ENCODE results near the gene NRF1.
"Not testable (repeated sequence)": the region's sequence is repeated elsewhere in the genome, so short reads cannot be mapped to it uniquely, and the experiment has no call there.

Gene NRF1

GRCh38 chr7:129611246-129612111, at the start of gene NRF1:
NRF1 (plus strand) TSS chr7:129611720; CDS start chr7:129657352, 45,632 bp downstream.
- DNase-seq (ENCODE audit: low read depth, low spot score), result peak; percentile 98

GRCh38 chr7:129566323-129566722, 45.2 kb upstream of the NRF1 start:
- not testable (repeated sequence) for DNase-seq (ENCODE audit: low read depth, low spot score)

GRCh38 chr7:129567377-129567776, 44.1 kb upstream of the NRF1 start:
- no peak for DNase-seq (ENCODE audit: low read depth, low spot score)

- no peak for DNase-seq (ENCODE audit: low read depth, low spot score)
Measured at GRCh38 chr7:129568240-129568639, 43.3 kb upstream of the NRF1 start.

GRCh38 chr7:129569326-129569725, 42.2 kb upstream of the NRF1 start:
- DNase-seq (ENCODE audit: low read depth, low spot score), result no peak

- DNase-seq (ENCODE audit: low read depth, low spot score), result peak; percentile 79
Measured at GRCh38 chr7:129569811-129570215, 41.7 kb upstream of the NRF1 start.

- no peak for DNase-seq (ENCODE audit: low read depth, low spot score)
Measured at GRCh38 chr7:129571201-129571600, 40.3 kb upstream of the NRF1 start.

- DNase-seq (ENCODE audit: low read depth, low spot score), result no peak
Measured at GRCh38 chr7:129572205-129572604, 39.3 kb upstream of the NRF1 start.

GRCh38 chr7:129574487-129574886, 37.0 kb upstream of the NRF1 start:
- peak; percentile 12 for DNase-seq (ENCODE audit: low read depth, low spot score)

- DNase-seq (ENCODE audit: low read depth, low spot score), result no peak
Measured at GRCh38 chr7:129575699-129576098, 35.8 kb upstream of the NRF1 start.

- no peak for DNase-seq (ENCODE audit: low read depth, low spot score)
Measured at GRCh38 chr7:129576138-129576537, 35.4 kb upstream of the NRF1 start.

- no peak for DNase-seq (ENCODE audit: low read depth, low spot score)
Measured at GRCh38 chr7:129578829-129579228, 32.7 kb upstream of the NRF1 start.

- DNase-seq (ENCODE audit: low read depth, low spot score), result not testable (repeated sequence)
Measured at GRCh38 chr7:129586179-129586578, 25.3 kb upstream of the NRF1 start.

- no peak for DNase-seq (ENCODE audit: low read depth, low spot score)
Measured at GRCh38 chr7:129588268-129588667, 23.3 kb upstream of the NRF1 start.

- DNase-seq (ENCODE audit: low read depth, low spot score), result no peak
Measured at GRCh38 chr7:129591868-129592267, 19.7 kb upstream of the NRF1 start.

GRCh38 chr7:129596386-129596785, 15.1 kb upstream of the NRF1 start:
- peak; percentile 31 for DNase-seq (ENCODE audit: low read depth, low spot score)

GRCh38 chr7:129597672-129598071, 13.8 kb upstream of the NRF1 start:
- no peak for DNase-seq (ENCODE audit: low read depth, low spot score)

GRCh38 chr7:129599174-129599573, 12.3 kb upstream of the NRF1 start:
- no peak for DNase-seq (ENCODE audit: low read depth, low spot score)

GRCh38 chr7:129603594-129603993, 7.9 kb upstream of the NRF1 start:
- not testable (repeated sequence) for DNase-seq (ENCODE audit: low read depth, low spot score)

GRCh38 chr7:129604021-129604420, 7.5 kb upstream of the NRF1 start:
- not testable (repeated sequence) for DNase-seq (ENCODE audit: low read depth, low spot score)

GRCh38 chr7:129604713-129605437, 6.6 kb upstream of the NRF1 start:
- no peak for DNase-seq (ENCODE audit: low read depth, low spot score)

GRCh38 chr7:129605960-129606614, 5.4 kb upstream of the NRF1 start:
- DNase-seq (ENCODE audit: low read depth, low spot score), result no peak
